Measurements from ENCODE around the gene MGST2.
A peak's percentile ranks its signal among the peaks of the same experiment; 100 is the strongest.
"Not testable (repeated sequence)": the region's sequence is repeated elsewhere in the genome, so short reads cannot be mapped to it uniquely, and the experiment has no call there.

Gene MGST2

DNA sequence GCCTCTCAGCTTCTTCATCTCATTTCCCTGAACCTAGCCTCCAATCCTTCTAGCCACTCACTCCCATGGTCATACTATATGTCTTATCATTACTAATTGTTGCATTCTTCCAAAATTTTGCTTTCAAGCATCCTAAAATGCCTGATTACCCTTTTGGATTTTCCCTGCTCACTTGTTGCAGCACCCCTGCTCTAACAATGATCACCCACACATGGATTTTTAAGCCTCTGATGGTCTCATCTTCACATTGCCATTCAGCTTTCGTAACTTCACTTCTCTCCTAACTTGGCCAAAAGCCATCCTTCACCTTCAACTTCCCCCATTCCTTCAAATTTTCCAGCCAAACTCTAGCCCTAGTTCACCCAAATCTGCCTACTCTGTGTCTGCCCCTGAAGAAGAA is 33.8 kb upstream of the MGST2 start:
- no peaks in the 10 kb centered on the region for H3K27me3 ChIP-seq (ENCODE audit: control insufficient read depth, insufficient read depth, low read length)
- no peak overlapping the region for H3K9ac ChIP-seq (ENCODE audit: low read length)
- H3K9me3 ChIP-seq (ENCODE audit: control insufficient read depth, low read length) = no peaks in the 10 kb centered on the region
- peaks cover 4% of the 10 kb centered on the region for H3K4me1 ChIP-seq (ENCODE audit: control insufficient read depth, insufficient read depth, low read length)
- no peak overlapping the region for H3K4me3 ChIP-seq (ENCODE audit: low read length)
- no peaks in the 10 kb centered on the region for H3K36me3 ChIP-seq (ENCODE audit: control insufficient read depth, insufficient read depth, low read length)

DNA sequence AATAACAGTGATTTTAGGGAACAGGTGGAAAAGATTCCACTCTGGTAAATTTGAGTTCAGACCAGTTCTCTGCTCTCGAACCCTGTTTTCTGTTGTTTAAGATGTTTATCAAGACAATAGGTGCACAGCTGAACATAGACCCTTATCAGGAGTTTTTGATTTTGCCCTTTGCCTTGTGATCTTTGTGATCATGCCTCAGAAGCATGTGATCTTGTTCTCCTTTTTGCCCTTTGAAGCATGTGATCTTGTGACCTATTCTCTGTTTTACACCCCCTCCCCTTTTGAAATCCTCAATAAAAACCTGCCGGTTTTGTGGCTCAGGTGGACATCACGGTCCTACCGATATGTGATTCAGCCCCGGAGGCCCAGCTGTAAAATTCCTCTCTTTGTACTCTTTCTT is 32.9 kb upstream of the MGST2 start:
- H3K27me3 ChIP-seq (ENCODE audit: control insufficient read depth, insufficient read depth, low read length); H3K4me3 ChIP-seq (ENCODE audit: low read length); H3K9me3 ChIP-seq (ENCODE audit: control insufficient read depth, low read length); H3K9ac ChIP-seq (ENCODE audit: low read length); H3K36me3 ChIP-seq (ENCODE audit: control insufficient read depth, insufficient read depth, low read length); H3K4me1 ChIP-seq (ENCODE audit: control insufficient read depth, insufficient read depth, low read length): not testable (repeated sequence)

DNA sequence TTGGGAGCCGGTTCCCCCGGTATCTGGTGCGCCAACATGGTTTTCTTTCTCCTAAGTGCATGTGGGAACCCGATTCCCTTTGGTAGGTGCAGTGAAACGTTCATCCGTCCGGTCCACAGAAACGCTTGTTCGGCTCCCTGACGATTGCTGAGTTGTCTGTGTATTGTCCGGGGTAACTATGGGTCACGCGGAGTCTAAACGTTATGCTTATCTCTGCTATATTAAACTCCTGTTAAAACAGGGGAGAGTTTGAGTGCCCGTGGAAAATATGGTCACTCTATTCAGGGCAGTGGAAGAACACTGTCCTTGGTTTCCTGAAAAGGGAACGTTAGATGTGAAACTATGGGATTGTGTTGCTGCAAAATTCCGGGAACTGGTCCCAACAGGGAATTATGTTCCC is 32.4 kb upstream of the MGST2 start:
- Histone ChIP-seq H3K9ac (ENCODE audit: low read length) (peak overlapping the region; percentile 53), H3K4me1 (ENCODE audit: control insufficient read depth, insufficient read depth, low read length) (no peaks in the 10 kb centered on the region), H3K4me3 (ENCODE audit: low read length) (no peak overlapping the region), H3K9me3 (ENCODE audit: control insufficient read depth, low read length) (no peaks in the 10 kb centered on the region), H3K36me3 (ENCODE audit: control insufficient read depth, insufficient read depth, low read length) (no peaks in the 10 kb centered on the region), H3K27me3 (ENCODE audit: control insufficient read depth, insufficient read depth, low read length) (no peaks in the 10 kb centered on the region)

DNA sequence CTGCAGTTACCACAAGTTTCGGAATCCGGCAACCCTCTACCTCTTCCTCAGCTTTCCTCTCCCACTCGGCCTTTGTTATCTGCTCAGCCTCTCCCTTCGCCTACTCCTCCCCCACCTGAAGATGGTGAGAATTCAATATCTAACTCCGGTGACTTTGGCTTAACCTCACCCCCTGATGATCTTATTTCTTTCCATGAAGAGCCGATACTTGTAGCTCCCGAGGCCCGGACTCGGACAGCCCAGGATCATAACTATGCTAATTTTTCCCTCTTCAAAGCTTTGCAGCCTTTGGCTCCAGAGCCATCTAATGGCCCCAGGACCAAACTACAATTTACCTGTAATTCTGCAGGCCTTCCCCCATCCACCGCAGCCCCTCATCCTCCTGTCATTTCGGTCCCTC is 32.0 kb upstream of the MGST2 start:
- no peak overlapping the region for H3K4me3 ChIP-seq (ENCODE audit: low read length)
- H3K9me3 ChIP-seq (ENCODE audit: control insufficient read depth, low read length) = peaks cover 1% of the 10 kb centered on the region
- peak overlapping the region; percentile 53 for H3K9ac ChIP-seq (ENCODE audit: low read length)
- H3K36me3 ChIP-seq (ENCODE audit: control insufficient read depth, insufficient read depth, low read length) = no peaks in the 10 kb centered on the region
- no peaks in the 10 kb centered on the region for H3K4me1 ChIP-seq (ENCODE audit: control insufficient read depth, insufficient read depth, low read length)
- H3K27me3 ChIP-seq (ENCODE audit: control insufficient read depth, insufficient read depth, low read length) = no peaks in the 10 kb centered on the region

DNA sequence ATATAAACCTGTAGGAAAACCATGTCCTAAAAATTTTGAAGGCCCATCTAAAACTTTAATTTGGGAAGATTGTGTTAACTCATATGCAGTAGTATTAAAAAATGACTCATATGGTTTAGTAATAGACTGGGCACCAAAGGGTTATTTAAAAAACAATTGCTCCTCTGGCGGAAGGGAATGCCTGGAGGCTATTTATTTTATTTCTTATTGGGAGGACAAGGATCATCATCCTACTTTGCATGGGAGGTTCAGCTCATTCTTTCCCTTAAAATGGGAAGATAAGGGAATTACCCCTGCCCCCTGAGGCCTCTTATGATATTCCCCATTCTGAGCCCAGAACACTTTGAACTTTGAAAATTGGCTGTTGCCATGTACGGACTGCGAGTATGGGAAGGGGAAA is 29.7 kb upstream of the MGST2 start:
- Histone ChIP-seq H3K9me3 (ENCODE audit: control insufficient read depth, low read length) (peaks cover 6% of the 10 kb centered on the region), H3K9ac (ENCODE audit: low read length) (no peak overlapping the region), H3K4me3 (ENCODE audit: low read length) (no peak overlapping the region), H3K36me3 (ENCODE audit: control insufficient read depth, insufficient read depth, low read length) (no peaks in the 10 kb centered on the region), H3K27me3 (ENCODE audit: control insufficient read depth, insufficient read depth, low read length) (no peaks in the 10 kb centered on the region), H3K4me1 (ENCODE audit: control insufficient read depth, insufficient read depth, low read length) (no peaks in the 10 kb centered on the region)

DNA sequence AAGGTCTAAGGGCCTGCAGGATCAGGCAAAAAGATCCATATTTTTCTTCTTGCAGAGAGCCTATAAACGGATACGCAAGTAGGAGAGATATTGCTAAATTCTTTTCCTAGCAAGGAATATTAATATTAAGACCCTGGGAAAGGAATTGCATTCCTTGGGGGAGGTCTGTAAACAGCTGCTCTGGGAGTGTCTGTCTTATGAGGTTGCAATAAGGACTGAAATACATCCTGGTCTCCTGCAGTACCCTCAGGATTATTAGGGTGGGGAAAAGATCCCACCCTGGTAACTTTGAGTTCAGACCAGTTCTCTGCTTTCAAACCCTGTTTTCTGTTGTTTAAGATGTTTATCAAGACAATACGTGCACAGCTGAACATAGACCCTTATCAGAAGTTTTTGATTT is 27.3 kb upstream of the MGST2 start:
- H3K36me3 ChIP-seq (ENCODE audit: control insufficient read depth, insufficient read depth, low read length); H3K9me3 ChIP-seq (ENCODE audit: control insufficient read depth, low read length); H3K4me3 ChIP-seq (ENCODE audit: low read length); H3K27me3 ChIP-seq (ENCODE audit: control insufficient read depth, insufficient read depth, low read length); H3K9ac ChIP-seq (ENCODE audit: low read length); H3K4me1 ChIP-seq (ENCODE audit: control insufficient read depth, insufficient read depth, low read length): not testable (repeated sequence)

DNA sequence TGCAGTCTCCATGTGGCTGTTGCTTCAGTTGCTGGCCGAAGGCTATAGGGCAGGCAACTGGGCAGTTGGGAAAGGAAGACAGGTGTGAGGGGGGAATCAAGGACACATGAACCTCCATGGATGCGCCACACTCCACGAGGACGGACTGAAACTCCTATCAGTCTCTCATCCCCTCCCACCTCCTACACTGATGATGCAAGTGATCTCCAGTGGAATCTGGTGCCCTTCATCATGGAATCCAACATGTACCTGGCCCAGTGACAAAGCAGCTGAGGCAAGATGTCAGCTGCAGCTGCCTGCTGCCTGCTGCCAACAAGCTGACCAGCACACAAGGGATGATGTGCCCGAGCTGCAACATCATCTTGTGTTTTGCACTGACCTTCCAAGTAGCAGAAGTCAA is 26.0 kb upstream of the MGST2 start:
- Histone ChIP-seq H3K36me3 (ENCODE audit: control insufficient read depth, insufficient read depth, low read length) (no peaks in the 10 kb centered on the region), H3K9me3 (ENCODE audit: control insufficient read depth, low read length) (peaks cover 6% of the 10 kb centered on the region), H3K27me3 (ENCODE audit: control insufficient read depth, insufficient read depth, low read length) (no peaks in the 10 kb centered on the region), H3K4me3 (ENCODE audit: low read length) (no peak overlapping the region), H3K4me1 (ENCODE audit: control insufficient read depth, insufficient read depth, low read length) (peaks cover 5% of the 10 kb centered on the region), H3K9ac (ENCODE audit: low read length) (no peak overlapping the region)

DNA sequence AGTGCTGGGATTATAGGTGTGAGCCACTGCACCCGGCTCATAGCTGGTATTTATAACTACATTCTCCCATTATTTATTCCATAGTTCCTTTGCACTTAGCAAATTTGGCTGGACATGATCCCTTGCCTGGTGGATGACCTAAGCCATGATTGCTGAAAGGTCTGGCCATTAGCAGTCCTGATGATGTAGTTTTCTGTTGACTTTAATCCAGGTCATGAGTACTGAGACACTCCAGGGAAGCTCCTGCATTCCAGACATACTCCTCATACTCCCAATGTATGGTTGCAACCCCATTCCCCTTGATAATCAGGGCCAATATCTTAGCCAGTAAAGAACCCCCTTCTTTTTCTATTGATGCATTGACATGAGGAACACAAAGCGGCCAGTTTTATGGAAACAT is 24.4 kb upstream of the MGST2 start:
- no peaks in the 10 kb centered on the region for H3K27me3 ChIP-seq (ENCODE audit: control insufficient read depth, insufficient read depth, low read length)
- no peak overlapping the region for H3K4me3 ChIP-seq (ENCODE audit: low read length)
- H3K9me3 ChIP-seq (ENCODE audit: control insufficient read depth, low read length) = peaks cover 6% of the 10 kb centered on the region
- H3K36me3 ChIP-seq (ENCODE audit: control insufficient read depth, insufficient read depth, low read length) = no peaks in the 10 kb centered on the region
- no peak overlapping the region for H3K9ac ChIP-seq (ENCODE audit: low read length)
- peaks cover 11% of the 10 kb centered on the region for H3K4me1 ChIP-seq (ENCODE audit: control insufficient read depth, insufficient read depth, low read length)

DNA sequence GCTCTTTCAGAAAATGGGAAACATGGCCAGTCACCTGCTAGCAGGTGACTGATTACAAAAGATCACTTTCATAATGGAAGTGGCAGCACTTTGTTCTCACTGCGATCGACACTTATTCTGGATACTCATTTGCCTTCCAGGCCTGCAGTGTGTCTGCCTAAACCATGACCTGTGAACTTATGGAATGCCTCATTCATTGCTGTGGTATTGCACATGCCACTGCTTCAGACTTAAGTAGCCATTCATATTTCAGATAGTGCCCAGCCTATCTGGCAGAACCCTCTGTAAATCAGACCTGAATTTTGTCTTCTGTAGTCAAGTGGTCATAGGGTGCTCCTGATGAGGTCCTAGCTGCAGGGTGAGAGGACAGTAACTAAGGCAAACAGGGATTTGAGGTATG is 23.3 kb upstream of the MGST2 start:
- Histone ChIP-seq H3K4me3 (ENCODE audit: low read length) (no peak overlapping the region), H3K4me1 (ENCODE audit: control insufficient read depth, insufficient read depth, low read length) (peaks cover 22% of the 10 kb centered on the region), H3K9me3 (ENCODE audit: control insufficient read depth, low read length) (peaks cover 6% of the 10 kb centered on the region), H3K27me3 (ENCODE audit: control insufficient read depth, insufficient read depth, low read length) (no peaks in the 10 kb centered on the region), H3K36me3 (ENCODE audit: control insufficient read depth, insufficient read depth, low read length) (no peaks in the 10 kb centered on the region), H3K9ac (ENCODE audit: low read length) (no peak overlapping the region)

DNA sequence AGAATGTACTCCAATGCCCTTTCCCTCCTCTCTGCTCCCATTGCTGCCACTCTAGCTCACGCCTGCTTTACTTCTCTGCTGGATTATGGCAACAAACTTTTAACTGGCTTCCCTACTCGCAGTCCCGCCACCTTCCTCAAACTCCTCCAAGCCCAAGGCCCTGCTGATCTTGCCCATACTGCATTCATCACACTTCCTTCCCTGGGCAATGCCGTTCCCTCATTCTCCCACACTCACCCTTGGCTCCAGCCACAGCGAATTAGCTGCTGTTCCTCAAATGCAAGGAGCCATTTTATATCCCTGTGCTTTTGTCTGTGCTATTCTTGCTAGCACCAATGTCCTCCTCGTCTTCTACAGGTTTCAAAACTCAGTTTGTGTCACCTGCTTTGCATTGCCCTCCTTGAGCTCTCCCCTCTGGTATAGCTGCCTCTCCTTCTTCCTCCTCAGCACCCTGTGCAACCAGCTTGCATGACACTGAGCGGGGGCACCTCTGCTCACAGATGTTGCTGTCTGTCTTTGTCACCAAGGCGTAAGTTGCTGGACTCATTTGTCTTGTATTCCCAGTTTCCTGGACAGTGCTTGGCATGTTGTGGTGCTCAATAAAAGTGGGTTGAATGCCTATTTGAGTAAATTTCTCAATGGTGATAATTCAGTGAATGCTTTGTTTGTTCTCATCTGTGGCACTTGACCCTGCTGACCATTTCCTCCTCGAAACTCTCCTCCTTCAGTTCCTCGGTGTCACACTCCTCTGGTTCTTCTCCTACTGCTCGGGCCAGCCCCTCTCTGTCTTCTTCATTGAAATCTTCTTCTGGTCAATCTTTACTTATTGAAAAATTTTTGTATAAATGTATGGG is 22.4 kb upstream of the MGST2 start:
- H3K9ac ChIP-seq (ENCODE audit: low read length) = no peak overlapping the region
- peaks cover 26% of the 10 kb centered on the region for H3K4me1 ChIP-seq (ENCODE audit: control insufficient read depth, insufficient read depth, low read length)
- no peaks in the 10 kb centered on the region for H3K36me3 ChIP-seq (ENCODE audit: control insufficient read depth, insufficient read depth, low read length)
- no peak overlapping the region for H3K4me3 ChIP-seq (ENCODE audit: low read length)
- no peaks in the 10 kb centered on the region for H3K27me3 ChIP-seq (ENCODE audit: control insufficient read depth, insufficient read depth, low read length)
- peaks cover 6% of the 10 kb centered on the region for H3K9me3 ChIP-seq (ENCODE audit: control insufficient read depth, low read length)

DNA sequence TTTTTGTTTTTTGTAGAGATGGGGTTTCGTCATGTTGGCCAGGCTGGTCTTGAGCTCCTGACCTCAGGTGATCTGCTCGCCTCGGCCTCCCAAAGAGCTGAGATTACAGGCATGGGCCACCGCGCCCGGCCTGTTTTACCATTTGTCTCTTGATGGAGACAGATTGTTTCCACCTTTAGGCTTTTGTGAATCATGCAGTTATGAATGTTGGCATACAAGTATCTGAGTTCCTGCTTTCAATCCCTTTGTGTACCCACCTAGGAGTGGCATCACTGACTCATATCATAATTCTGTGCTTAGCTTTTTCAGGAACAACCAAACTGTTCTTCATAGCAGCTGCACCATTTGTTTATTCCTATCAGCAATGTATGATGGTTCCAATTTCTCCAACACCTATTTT is 20.2 kb upstream of the MGST2 start:
- no peaks in the 10 kb centered on the region for H3K36me3 ChIP-seq (ENCODE audit: control insufficient read depth, insufficient read depth, low read length)
- H3K4me1 ChIP-seq (ENCODE audit: control insufficient read depth, insufficient read depth, low read length) = peaks cover 26% of the 10 kb centered on the region
- H3K9me3 ChIP-seq (ENCODE audit: control insufficient read depth, low read length) = no peaks in the 10 kb centered on the region
- no peak overlapping the region for H3K4me3 ChIP-seq (ENCODE audit: low read length)
- no peaks in the 10 kb centered on the region for H3K27me3 ChIP-seq (ENCODE audit: control insufficient read depth, insufficient read depth, low read length)
- H3K9ac ChIP-seq (ENCODE audit: low read length) = no peak overlapping the region

DNA sequence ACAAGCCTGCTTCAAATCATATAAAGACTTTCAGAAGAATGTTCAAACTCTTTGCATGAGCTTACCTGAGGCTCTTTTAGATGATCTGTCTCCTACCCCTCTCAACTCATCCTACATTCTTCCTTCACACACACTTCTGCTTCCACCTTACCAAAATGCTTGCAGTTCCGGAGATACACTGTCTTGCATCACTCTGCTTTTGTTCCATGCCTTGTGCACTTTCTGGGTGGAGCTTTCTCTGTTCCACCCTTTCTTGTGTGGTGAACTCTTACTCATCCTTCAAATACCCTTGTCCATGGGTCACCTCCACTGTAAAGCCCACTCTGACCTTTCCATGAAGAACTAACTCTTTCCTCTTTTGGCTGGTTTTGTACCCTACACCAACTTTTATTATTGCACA is 18.4 kb upstream of the MGST2 start:
- peaks cover 33% of the 10 kb centered on the region for H3K4me1 ChIP-seq (ENCODE audit: control insufficient read depth, insufficient read depth, low read length)
- no peaks in the 10 kb centered on the region for H3K9me3 ChIP-seq (ENCODE audit: control insufficient read depth, low read length)
- no peaks in the 10 kb centered on the region for H3K27me3 ChIP-seq (ENCODE audit: control insufficient read depth, insufficient read depth, low read length)
- H3K36me3 ChIP-seq (ENCODE audit: control insufficient read depth, insufficient read depth, low read length) = no peaks in the 10 kb centered on the region
- H3K4me3 ChIP-seq (ENCODE audit: low read length) = no peak overlapping the region
- no peak overlapping the region for H3K9ac ChIP-seq (ENCODE audit: low read length)

DNA sequence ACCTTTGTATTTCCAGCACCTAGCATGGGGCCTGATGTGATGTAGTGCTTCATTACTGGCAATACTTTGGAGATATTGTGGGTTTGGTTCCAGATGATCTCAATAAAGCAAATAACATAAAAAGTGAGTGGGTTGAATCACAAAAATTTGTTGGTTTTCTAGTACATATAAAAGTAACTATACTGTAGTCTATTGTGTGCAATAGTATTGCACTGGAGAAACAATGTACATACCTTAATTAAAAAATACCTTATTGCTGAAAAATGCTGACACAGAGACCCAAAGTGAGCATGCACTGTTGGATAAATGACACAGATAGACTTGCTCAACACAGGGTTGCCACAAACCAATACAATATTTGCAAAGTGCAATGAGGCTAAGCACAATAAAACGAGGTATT is 17.7 kb upstream of the MGST2 start:
- no peaks in the 10 kb centered on the region for H3K27me3 ChIP-seq (ENCODE audit: control insufficient read depth, insufficient read depth, low read length)
- H3K9ac ChIP-seq (ENCODE audit: low read length) = no peak overlapping the region
- no peaks in the 10 kb centered on the region for H3K36me3 ChIP-seq (ENCODE audit: control insufficient read depth, insufficient read depth, low read length)
- no peaks in the 10 kb centered on the region for H3K9me3 ChIP-seq (ENCODE audit: control insufficient read depth, low read length)
- H3K4me1 ChIP-seq (ENCODE audit: control insufficient read depth, insufficient read depth, low read length) = peaks cover 33% of the 10 kb centered on the region
- no peak overlapping the region for H3K4me3 ChIP-seq (ENCODE audit: low read length)

Measured in mucosa of stomach (tissue), 1 donor.